SK-N-SH (cell line): ENCODE data around the gene TGM2. TPM values are rescaled to one million over a fixed set of nuclear protein-coding genes. Genes with fewer than 3 reads are reported as not detected.

Experiments
- CTCF ChIA-PET: fragments of 300-600, 350-600 bp; formaldehyde crosslinking; extraction: SDS; loops from one replicate; lab custom pipeline; 2021; lab: Yijun Ruan, JAX
- POLR2A ChIA-PET: fragments of 350-600 bp; sonication (Branson Sonifier 250); formaldehyde crosslinking; extraction: SDS; loops from one replicate; lab custom pipeline; 2020; ENCODE audit warnings: antibody characterized with exemption, inconsistent platforms; lab: Yijun Ruan, JAX
- DNase-seq: peaks from one replicate; pipeline ENCODE4 v3.0.0; 2012
- H2AFZ ChIP-seq: fragments of 200-600 bp; sonication (generic); 2 replicates; pipeline ENCODE4 v1.8.1; 2016; ENCODE audit warnings: antibody characterized with exemption, mild to moderate bottlenecking, low read depth
- H3F3A ChIP-seq: fragments of 200-600 bp; sonication (generic); replicated peaks from 2 replicates; pipeline ENCODE3; 2016; ENCODE audit warnings: antibody characterized with exemption, mild to moderate bottlenecking; ENCODE audit not compliant: insufficient read depth
- H3K27ac ChIP-seq, 2 experiments: fragments of 200-500 bp in 1 of 2; fragments of 200-600 bp in 1 of 2; sonication (Bioruptor generic) in 1 of 2; sonication (generic), shearing (Covaris generic) in 1 of 2; 2 replicates each; pipeline versions ENCODE4 v1.5.1 to v1.6.1; 2014 to 2016; ENCODE audit warnings: low read depth in 2 of 2, inconsistent platforms in 1 of 2, low read length in 1 of 2, mild to moderate bottlenecking in 1 of 2, mixed read lengths in 1 of 2
- H3K27me3 ChIP-seq: fragments of 200-600 bp; sonication (generic), shearing (Covaris generic); 2 replicates; pipeline ENCODE4 v1.6.1; 2016; ENCODE audit warnings: mixed run types; ENCODE audit not compliant: insufficient read depth
- H3K36me3 ChIP-seq, 2 experiments: fragments of 200-500 bp in 1 of 2; fragments of 200-600 bp in 1 of 2; sonication (Bioruptor generic) in 1 of 2; sonication (generic) in 1 of 2; replicated peaks in 1 of 2; 2 replicates each; pipeline versions ENCODE3 to v1.5.1; 2014 to 2016; ENCODE audit warnings: low read length in 1 of 2, mild to moderate bottlenecking in 1 of 2; ENCODE audit not compliant: insufficient read depth in 2 of 2, control insufficient read depth in 1 of 2
- H3K4me1 ChIP-seq, 2 experiments: fragments of 200-500 bp in 1 of 2; fragments of 200-600 bp in 1 of 2; sonication (Bioruptor generic) in 1 of 2; sonication (generic), shearing (Covaris generic) in 1 of 2; 2 replicates each; pipeline versions ENCODE4 v1.5.1 to v1.6.1; 2014 to 2016; ENCODE audit warnings: low read depth in 1 of 2, low read length in 1 of 2, mixed run types in 1 of 2; ENCODE audit not compliant: insufficient read depth in 2 of 2, control insufficient read depth in 1 of 2
- H3K4me2 ChIP-seq: fragments of 200-600 bp; sonication (generic), shearing (Covaris generic); 2 replicates; pipeline ENCODE4 v1.6.1; 2017; ENCODE audit warnings: mixed run types
- H3K4me3 ChIP-seq, 2 experiments: fragments of 200-500 bp in 1 of 2; fragments of 200-600 bp in 1 of 2; sonication (Bioruptor generic) in 1 of 2; sonication (generic), shearing (Covaris generic) in 1 of 2; 2 replicates each; pipeline versions ENCODE4 v1.5.1 to v1.8.1; 2014 to 2016; ENCODE audit warnings: low read depth in 2 of 2, inconsistent platforms in 1 of 2, low read length in 1 of 2, mild to moderate bottlenecking in 1 of 2, mixed read lengths in 1 of 2, moderate library complexity in 1 of 2
- H3K79me2 ChIP-seq: fragments of 200-600 bp; sonication (generic); 2 replicates; pipeline ENCODE4 v1.8.1; 2017; ENCODE audit warnings: mild to moderate bottlenecking; ENCODE audit not compliant: insufficient read depth
- H3K9ac ChIP-seq: fragments of 200-600 bp; sonication (generic); 2 replicates; pipeline ENCODE4 v1.6.1; 2017; ENCODE audit warnings: mixed run types
- H3K9me2 ChIP-seq: fragments of 200-600 bp; sonication (generic); 2 replicates; pipeline ENCODE4 v1.6.1; 2017; ENCODE audit warnings: mixed run types
- H3K9me3 ChIP-seq: fragments of 200-600 bp; sonication (generic); 2 replicates; pipeline ENCODE4 v1.6.1; 2017; ENCODE audit warnings: mixed run types, mild to moderate bottlenecking, moderate library complexity
- H4K20me1 ChIP-seq: fragments of 200-600 bp; sonication (generic); 2 replicates; pipeline ENCODE4 v1.6.1; 2017; ENCODE audit warnings: mild to moderate bottlenecking, mixed run types; ENCODE audit not compliant: insufficient read depth
- CHD2 ChIP-seq: fragments of 150-350 bp; IDR thresholded peaks from 2 replicates; pipeline ENCODE4 v1.6.1; 2018; ENCODE audit warnings: low read length; ENCODE audit not compliant: partially characterized antibody
- ELF1 ChIP-seq: IDR thresholded peaks from 2 replicates; pipeline ENCODE4 v1.4.0; 2012
- FOSL2 ChIP-seq: IDR thresholded peaks from 2 replicates; pipeline ENCODE4 v1.4.0; 2012; ENCODE audit warnings: low read depth, mild to moderate bottlenecking, moderate library complexity, borderline replicate concordance
- GABPA ChIP-seq: IDR thresholded peaks from 2 replicates; pipeline ENCODE4 v1.4.0; 2012; ENCODE audit warnings: low read depth, mild to moderate bottlenecking
- GATA2 ChIP-seq: sonication (generic); formaldehyde crosslinking; IDR thresholded peaks from 2 replicates; pipeline ENCODE4 v1.5.0; 2020; ENCODE audit warnings: mild to moderate bottlenecking, missing genetic modification reagents
- IRF3 ChIP-seq: fragments of 150-350 bp; IDR thresholded peaks from 2 replicates; pipeline ENCODE4 v1.6.1; 2016; ENCODE audit warnings: mild to moderate bottlenecking, low read depth, low read length
- JUND ChIP-seq: IDR thresholded peaks from 2 replicates; pipeline ENCODE4 v1.4.0; 2012
- MEF2A ChIP-seq: IDR thresholded peaks from 2 replicates; pipeline ENCODE4 v1.4.0; 2012; ENCODE audit warnings: low read depth, borderline replicate concordance
- MXI1 ChIP-seq: IDR thresholded peaks from 2 replicates; pipeline ENCODE4 v1.6.1; 2012; ENCODE audit warnings: mild to moderate bottlenecking, low read depth, low read length, improper control_type of control experiment
- NFIC ChIP-seq: IDR thresholded peaks from 2 replicates; pipeline ENCODE4 v1.4.0; 2012; ENCODE audit warnings: borderline replicate concordance
- NRF1 ChIP-seq: IDR thresholded peaks from 2 replicates; pipeline ENCODE4 v1.6.1; 2012; ENCODE audit warnings: low read depth, mild to moderate bottlenecking, low read length
- POLR2AphosphoS5 ChIP-seq: IDR thresholded peaks from 2 replicates; pipeline ENCODE4 v1.6.1; 2012; ENCODE audit warnings: low read depth, low read length
- RAD21 ChIP-seq: IDR thresholded peaks from 2 replicates; pipeline ENCODE4 v1.6.1; 2012; ENCODE audit warnings: mild to moderate bottlenecking, low read length
- RCOR1 ChIP-seq: fragments of 150-350 bp; IDR thresholded peaks from 2 replicates; pipeline ENCODE4 v1.6.1; 2017; ENCODE audit warnings: antibody characterized with exemption, low read length
- REST ChIP-seq: IDR thresholded peaks from 2 replicates; pipeline ENCODE4 v1.6.1; 2012; ENCODE audit warnings: mild to moderate bottlenecking, low read depth, low read length, moderate library complexity
- RFX5 ChIP-seq: IDR thresholded peaks from 2 replicates; pipeline ENCODE4 v1.6.1; 2012; ENCODE audit warnings: mild to moderate bottlenecking, improper control_type of control experiment, low read length
- TAF1 ChIP-seq: IDR thresholded peaks from 2 replicates; pipeline ENCODE4 v1.6.1; 2012; ENCODE audit warnings: low read depth, mild to moderate bottlenecking, low read length, moderate library complexity, borderline replicate concordance
- TCF12 ChIP-seq: IDR thresholded peaks from 2 replicates; pipeline ENCODE4 v1.4.0; 2012
- USF1 ChIP-seq: IDR thresholded peaks from 2 replicates; pipeline ENCODE4 v1.4.0; 2012; ENCODE audit warnings: low read depth, borderline replicate concordance
- USF2 ChIP-seq: fragments of 150-350 bp; IDR thresholded peaks from 2 replicates; pipeline ENCODE4 v1.6.1; 2017; ENCODE audit warnings: antibody characterized with exemption, low read length, low read depth, borderline replicate concordance
- YY1 ChIP-seq: IDR thresholded peaks from 2 replicates; pipeline ENCODE4 v1.4.0; 2012; ENCODE audit warnings: low read depth, mild to moderate bottlenecking
- ZBTB33 ChIP-seq: IDR thresholded peaks from 2 replicates; pipeline ENCODE4 v1.4.0; 2012; ENCODE audit warnings: low read depth, borderline replicate concordance
- WGBS: methylation state at CpG from one replicate; pipeline ENCODE4 v1.1.6; 2017; ENCODE audit warnings: low lambda C conversion rate; 5-methylcytosine and 5-hydroxymethylcytosine counted together
- polyA plus RNA-seq, 3 experiments: library from polyadenylated mRNA; depleted of rRNA; stranded (reverse); fragments of >200 nt; gene quantifications; 2 replicates each; pipeline ENCODE4 v1.2.3, GENCODE V29; 2012

TGM2 gene
- polyA plus RNA-seq, 1 of the 3 experiments (the other 2 are of a cell fraction) = 676 TPM

GRCh38 chr20:38196076-38196475, 31.0 kb upstream of the TGM2 start:
- WGBS = 90% methylated on average over 4 of the region's 4 CpGs
- POLR2A ChIA-PET = no interaction called here
- no peaks in the 10 kb centered on the region for H3K9me2 ChIP-seq
- no peak overlapping the region for H3K4me2 ChIP-seq
- H3K79me2 ChIP-seq = no peaks in the 10 kb centered on the region
- H3K36me3 ChIP-seq = no peaks in the 10 kb centered on the region
- no peak overlapping the region for H3K9ac ChIP-seq
- H3K4me3 ChIP-seq = no peak overlapping the region
- H3K27me3 ChIP-seq = no peaks in the 10 kb centered on the region
- H4K20me1 ChIP-seq = no peaks in the 10 kb centered on the region
- peaks cover 6% of the 10 kb centered on the region for H3F3A ChIP-seq
- no peak for DNase-seq
- H3K27ac ChIP-seq = no peak overlapping the region
- TF ChIP-seq GABPA = no peak
- TF ChIP-seq ELF1 = no peak
- no peak for TF ChIP-seq CHD2
- no peak for TF ChIP-seq POLR2AphosphoS5
- TF ChIP-seq RAD21 = no peak
- TF ChIP-seq USF2 = no peak
- no peak for TF ChIP-seq NFIC
- no peak for TF ChIP-seq RCOR1
- no peak for TF ChIP-seq TCF12
- TF ChIP-seq MEF2A = no peak
- TF ChIP-seq JUND = no peak
- TF ChIP-seq ZBTB33 = no peak
- TF ChIP-seq IRF3 = no peak
- TF ChIP-seq GATA2 = no peak
- no peak for TF ChIP-seq NRF1
- CTCF ChIA-PET = interaction anchor here (0.7 to 16.4 kb wide), 7 partner anchors 12 to 212 kb away, joined by 3 to 148 read pairs (median 3); partner anchors contain the start of gene TGM2
- no peaks in the 10 kb centered on the region for H3K9me3 ChIP-seq
- H2AFZ ChIP-seq = no peak overlapping the region
- H3K4me1 ChIP-seq = peaks cover 0 to 8% of the 10 kb centered on the region in 2 experiments; a peak in 2 of 4 replicates

GRCh38 chr20:38195521-38195920, 30.5 kb upstream of the TGM2 start:
- Histone ChIP-seq H3K9me2 (no peaks in the 10 kb centered on the region), H4K20me1 (no peaks in the 10 kb centered on the region), H3K9ac (no peak overlapping the region), H3K4me3 (no peak overlapping the region), H3K9me3 (no peaks in the 10 kb centered on the region), H3F3A (peaks cover 6% of the 10 kb centered on the region), H3K36me3 (no peaks in the 10 kb centered on the region), H3K27ac (no peak overlapping the region), H3K4me1 (peaks cover 0 to 12% of the 10 kb centered on the region in 2 experiments; a peak in 2 of 4 replicates), H3K27me3 (no peaks in the 10 kb centered on the region), H2AFZ (no peak overlapping the region), H3K4me2 (no peak overlapping the region), H3K79me2 (no peaks in the 10 kb centered on the region)
- POLR2A ChIA-PET = no interaction called here
- no peak for DNase-seq
- CTCF ChIA-PET = interaction anchor here (1.3 to 16.4 kb wide), 4 partner anchors 12 to 138 kb away, joined by 3 to 148 read pairs (median 9); no protein-coding TSS in a partner anchor
- 85% methylated on average over 6 of the region's 7 CpGs for WGBS
- TF ChIP-seq FOSL2 (no peak), RFX5 (no peak), CHD2 (no peak), GATA2 (no peak), MXI1 (no peak), GABPA (no peak), ELF1 (no peak), USF1 (no peak), TAF1 (no peak), REST (no peak), YY1 (no peak)
